Measurements from ENCODE around the gene STAG1.
A peak's percentile ranks its signal among the peaks of the same experiment; 100 is the strongest.
"Not testable (repeated sequence)": the region's sequence is repeated elsewhere in the genome, so short reads cannot be mapped to it uniquely, and the experiment has no call there.

STAG1 gene

DNA sequence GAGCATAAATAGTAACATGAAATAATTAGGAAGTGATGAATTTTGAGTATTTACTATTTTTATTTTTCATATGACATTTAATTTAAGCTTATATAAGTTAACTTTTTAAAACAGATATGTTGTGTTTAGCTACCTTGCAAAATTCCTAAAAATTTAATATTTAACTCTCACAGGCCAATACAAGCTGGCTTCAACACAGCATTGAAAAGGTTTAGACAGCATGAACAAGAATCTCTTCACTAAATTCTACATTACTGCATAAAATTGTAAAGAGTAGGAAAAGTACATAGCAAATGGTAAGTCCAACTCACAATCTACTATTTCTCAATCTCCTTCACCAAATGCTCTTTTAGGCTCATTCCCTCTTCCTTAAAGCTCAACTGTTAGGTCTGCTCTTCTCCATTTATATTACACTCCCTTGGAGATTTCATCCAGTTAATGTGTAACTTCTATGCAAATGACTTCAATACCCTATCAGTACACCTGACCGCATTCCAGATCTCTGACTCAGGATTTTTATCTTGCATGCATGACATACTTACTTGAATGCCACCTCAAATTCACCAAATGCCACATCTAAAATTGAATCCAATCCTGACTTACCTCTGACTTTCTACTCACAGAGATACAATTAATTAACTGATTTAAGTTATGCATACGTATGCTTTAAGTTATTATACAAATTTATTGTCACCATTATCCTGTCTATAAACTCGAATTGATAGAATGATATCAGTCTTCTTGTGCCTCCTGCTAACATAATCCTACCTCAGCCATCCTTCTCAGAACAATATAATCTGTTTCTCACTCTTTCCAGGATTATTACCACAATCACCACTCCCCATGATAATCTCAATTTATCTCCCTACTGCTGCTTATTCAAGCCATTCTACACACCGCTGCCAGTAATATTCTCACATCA is 127.0 kb downstream of the STAG1 start:
- DNase-seq: no peak
- in situ Hi-C loops (cut with MboI; ENCODE audit: low pct_unique_long_range_greater_than_20kb, low sequenced_read_pairs): no loop called here

DNA sequence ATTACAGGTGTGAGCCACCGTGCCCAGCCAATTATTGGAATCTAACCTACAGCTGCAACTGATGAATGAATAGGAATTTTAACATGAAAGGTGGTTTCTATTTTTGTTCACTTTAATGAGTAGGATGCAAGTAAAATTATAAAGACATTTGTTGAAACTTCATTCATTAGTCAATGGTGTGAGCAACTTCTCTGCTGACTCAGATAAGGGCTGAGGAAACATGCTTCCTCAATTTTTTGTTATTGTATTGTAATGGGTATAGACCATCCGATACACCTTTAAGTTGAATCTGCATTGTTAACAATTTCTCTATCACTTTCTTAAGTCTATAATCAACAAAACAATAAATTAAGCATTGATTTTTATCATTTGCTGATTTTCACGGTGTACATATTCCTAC is 127.8 kb downstream of the STAG1 start:
- peak; percentile 27 for DNase-seq
- in situ Hi-C loops (cut with MboI; ENCODE audit: low pct_unique_long_range_greater_than_20kb, low sequenced_read_pairs): no loop called here

DNA sequence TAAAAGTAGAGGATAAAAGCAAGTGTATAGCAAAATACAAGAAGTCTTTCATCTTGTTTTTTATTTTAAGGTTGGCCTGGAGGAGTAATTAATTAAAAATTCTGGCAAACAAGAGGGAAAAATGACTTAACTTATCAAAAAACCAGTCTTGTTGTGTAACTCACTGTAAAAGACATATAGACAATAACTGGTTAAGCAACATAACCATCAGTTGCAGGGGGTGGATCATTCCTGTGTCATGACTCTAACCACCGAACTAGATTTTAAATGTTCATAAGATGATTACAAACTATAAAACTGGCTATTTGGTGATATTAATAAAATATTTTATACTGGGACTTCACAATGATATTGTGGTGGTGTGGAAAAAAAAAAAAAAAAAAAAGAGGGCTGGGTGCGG is 130.6 kb downstream of the STAG1 start:
- DNase-seq: no peak
- in situ Hi-C loops (cut with MboI; ENCODE audit: low pct_unique_long_range_greater_than_20kb, low sequenced_read_pairs): no loop called here

DNA sequence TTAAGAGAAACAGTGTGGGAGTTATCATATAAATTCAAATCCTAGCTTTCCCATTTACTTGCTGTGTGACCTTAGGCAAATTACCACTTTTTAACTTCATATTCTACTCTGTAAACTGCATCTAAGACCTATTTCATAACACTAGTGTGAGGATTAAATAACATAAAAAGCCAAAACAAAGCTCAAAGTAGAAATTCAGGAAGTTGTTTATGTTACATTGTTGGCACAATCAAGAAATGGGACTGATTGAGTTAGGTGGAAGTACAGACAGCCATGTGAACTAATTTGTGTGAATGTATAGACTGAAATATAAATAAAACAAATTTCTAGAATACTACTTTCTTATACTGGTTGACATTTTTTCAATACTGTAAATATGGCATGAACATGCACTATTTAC is 131.7 kb downstream of the STAG1 start:
- in situ Hi-C loops (cut with MboI; ENCODE audit: low pct_unique_long_range_greater_than_20kb, low sequenced_read_pairs): no loop called here

DNA sequence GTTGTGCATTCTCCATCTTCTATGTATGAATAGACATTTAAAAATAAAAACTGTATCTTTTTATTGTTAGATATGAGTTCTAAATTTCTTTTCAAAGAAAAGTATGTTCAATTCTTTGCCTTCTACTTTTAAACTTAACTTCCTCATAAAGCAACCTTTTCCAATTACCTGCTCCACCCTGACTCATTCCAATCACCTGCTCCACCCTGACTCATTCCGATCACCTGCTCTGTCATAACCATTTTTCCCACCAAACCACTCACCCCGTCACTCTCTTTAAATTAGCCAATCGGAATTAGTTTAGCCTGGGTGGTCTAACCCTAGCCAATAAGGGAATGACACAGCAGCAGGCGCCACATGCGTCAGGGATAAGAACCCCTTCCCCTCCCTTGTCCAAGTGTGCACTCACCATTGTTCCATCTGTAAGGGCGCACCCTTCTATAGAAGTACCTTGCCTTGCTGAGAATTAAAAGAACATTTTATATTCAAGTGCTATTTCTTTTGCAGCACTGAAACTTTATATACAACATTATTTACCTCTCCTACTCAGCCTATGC is 134.1 kb downstream of the STAG1 start:
- in situ Hi-C loops (cut with MboI; ENCODE audit: low pct_unique_long_range_greater_than_20kb, low sequenced_read_pairs); DNase-seq: not testable (repeated sequence)

More for the DNA sequence above, 131.7 kb downstream of the STAG1 start:
- DNase-seq: no peak

DNA sequence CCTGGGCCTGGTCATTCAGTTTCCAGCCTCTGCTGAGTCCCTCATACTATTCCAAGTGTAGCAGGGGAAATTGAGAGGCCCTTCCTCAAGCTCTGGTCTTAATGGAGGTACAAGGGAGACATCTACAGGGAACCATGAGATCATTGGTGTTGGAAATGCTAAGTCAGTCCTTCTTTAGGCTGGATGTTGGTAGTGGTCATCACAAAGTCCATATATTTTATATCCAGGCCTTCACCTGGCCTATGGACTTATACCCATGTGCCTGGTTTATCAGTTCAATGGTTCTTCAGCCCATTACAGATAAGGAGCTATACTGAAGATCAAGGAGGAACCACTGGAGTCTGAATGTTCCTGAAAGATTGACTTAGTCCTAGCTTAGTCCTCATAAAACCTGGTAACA is 135.0 kb downstream of the STAG1 start:
- DNase-seq: peak; percentile 30
- in situ Hi-C loops (cut with MboI; ENCODE audit: low pct_unique_long_range_greater_than_20kb, low sequenced_read_pairs): no loop called here

DNA sequence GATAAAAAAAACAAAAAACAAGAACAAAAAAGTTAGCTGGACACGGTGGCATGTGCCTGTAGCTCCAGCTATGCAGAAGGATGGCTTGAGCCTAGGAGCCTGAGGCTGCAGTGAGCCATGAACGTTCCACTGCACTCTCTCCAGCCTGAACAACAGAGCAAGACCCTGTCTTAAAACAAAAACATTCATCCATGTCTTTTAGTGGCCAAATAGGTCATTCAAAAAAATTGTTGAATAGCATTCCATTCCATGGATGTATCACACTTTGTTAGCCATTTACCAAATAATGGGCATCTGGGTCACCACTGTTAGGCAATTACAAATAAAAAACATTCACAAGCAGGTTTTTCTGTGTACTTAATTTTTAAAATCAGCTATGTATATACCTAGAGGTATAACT is 139.7 kb downstream of the STAG1 start:
- in situ Hi-C loops (cut with MboI; ENCODE audit: low pct_unique_long_range_greater_than_20kb, low sequenced_read_pairs): no loop called here

DNA sequence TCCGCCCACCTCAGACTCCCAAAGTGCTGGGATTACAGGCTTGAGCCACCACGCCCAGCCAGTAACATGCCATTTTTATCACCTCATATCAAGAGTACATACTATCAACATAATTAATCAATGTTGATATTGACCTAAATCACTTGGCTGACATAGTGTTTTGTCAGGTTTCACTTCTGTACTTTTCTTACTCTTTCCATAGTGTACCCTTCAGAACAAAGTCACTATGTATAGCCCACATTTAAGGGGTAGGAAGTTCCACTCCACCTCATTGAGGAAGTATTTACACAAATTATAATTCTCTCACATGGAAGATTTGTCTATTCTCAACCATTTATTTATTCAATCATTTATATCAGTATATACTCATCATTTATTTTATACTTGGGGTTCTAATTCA is 145.2 kb downstream of the STAG1 start:
- DNase-seq: no peak
- in situ Hi-C loops (cut with MboI; ENCODE audit: low pct_unique_long_range_greater_than_20kb, low sequenced_read_pairs): no loop called here

More for the DNA sequence above, 139.7 kb downstream of the STAG1 start:
- no peak for DNase-seq

DNA sequence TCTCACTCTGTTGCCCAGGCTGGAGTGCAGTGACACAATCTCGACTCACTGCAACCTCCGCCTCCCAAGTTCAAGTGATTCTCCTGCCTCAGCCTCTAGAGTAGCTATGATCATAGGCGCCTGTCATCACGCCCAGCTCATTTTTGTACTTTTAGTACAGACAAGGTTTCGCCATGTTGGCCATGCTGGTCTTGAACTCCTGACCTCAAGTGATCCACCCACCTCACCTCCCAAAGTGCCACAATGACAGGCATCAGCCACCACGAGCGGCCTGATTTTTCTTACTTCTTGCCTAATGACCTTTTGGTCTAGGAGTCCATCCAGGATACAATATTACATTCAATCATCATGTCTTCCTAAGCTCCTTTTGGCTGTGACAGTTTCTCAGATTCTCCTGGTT is 146.0 kb downstream of the STAG1 start:
- DNase-seq; in situ Hi-C loops (cut with MboI; ENCODE audit: low pct_unique_long_range_greater_than_20kb, low sequenced_read_pairs): not testable (repeated sequence)

DNA sequence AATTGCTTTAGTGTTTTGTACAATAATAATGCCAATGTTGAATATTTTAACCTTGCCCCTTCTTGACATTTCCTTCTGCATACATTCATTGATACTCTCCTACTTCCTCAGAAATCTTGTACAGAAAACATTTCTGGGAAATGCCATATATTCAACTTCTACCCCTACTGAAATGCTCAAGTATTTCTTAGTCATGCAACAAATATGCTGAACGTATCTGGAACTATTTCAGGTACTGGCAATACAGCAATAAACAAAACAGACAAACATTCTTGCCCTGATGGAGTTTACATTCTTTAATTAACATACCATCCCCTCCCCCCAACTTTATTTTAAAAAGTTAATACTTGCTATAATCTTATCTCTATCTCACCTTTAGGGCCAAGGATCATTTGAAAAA is 147.2 kb downstream of the STAG1 start:
- in situ Hi-C loops (cut with MboI; ENCODE audit: low pct_unique_long_range_greater_than_20kb, low sequenced_read_pairs): no loop called here
- DNase-seq: no peak

DNA sequence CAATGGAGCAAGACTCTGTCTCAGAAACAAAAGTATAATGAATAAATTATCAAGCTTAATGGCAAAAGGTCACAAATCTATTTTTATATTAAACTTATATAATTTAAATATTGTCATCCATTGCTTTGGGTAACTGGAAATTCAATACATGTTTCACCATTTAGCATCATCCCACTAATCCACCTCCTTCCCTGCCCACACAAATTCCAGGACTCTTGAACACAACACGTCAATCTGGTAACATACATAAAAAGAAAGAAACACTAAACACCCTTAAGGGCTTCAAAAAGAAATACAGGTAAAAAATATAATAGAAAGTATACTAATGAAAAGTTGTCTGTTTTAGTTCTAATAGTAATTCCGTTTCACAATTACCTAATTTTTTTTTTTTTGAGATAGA is 149.4 kb downstream of the STAG1 start:
- in situ Hi-C loops (cut with MboI; ENCODE audit: low pct_unique_long_range_greater_than_20kb, low sequenced_read_pairs): no loop called here
- DNase-seq: no peak

DNA sequence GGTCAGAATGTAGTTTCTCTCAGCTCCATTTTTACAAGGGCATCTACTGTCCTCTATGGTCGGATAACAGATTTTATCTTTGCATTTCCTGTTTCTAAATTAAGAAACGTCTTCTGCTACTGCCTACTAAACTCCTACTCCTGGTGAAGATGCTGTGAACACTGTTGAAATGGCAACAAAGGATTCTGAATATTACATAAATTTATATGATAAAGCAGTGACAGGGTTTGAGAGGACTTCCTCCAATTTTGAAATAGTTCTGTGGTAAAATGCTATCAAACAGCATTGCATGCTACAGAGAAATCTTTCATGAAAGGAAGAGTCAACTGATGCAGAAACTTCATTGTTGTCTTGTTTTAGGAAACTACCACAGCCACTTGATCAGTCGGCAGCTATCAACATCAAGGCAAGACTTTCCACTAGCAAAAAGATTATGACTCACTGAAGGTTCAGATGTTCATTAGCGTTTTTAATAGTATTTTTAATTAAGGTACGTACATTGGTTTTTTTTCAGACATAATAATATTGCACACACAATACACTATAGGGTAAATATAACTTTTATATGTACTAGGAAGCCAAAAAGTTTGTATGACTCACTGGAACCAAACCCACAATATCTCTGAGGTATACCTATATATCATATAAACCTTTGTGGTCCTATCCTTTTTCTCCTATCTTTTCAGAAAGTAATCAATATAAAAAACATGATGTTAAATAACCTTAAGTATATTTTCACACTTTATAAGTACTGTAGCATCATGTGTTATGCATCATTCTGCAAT is 156.1 kb downstream of the STAG1 start:
- in situ Hi-C loops (cut with MboI; ENCODE audit: low pct_unique_long_range_greater_than_20kb, low sequenced_read_pairs): no loop called here
- DNase-seq: peak; percentile 31

DNA sequence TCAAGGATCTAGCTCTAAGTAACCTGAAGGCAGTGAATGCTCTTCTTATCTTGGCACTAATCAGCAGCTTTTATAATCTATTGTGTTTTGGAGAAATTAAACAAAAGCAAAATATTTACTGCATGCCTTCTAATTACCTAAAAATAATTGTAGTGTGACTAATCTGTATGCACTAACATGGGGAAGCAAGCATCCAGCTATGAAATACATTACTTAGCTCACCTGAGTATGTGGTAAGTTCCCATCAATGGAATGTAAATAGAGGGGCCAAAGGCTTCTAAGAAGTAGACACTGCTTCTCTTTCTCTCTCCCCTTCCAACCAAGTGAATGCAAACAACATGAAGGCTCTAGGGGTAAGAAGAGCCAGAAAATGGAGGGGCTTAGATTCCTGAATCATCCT is 165.6 kb downstream of the STAG1 start:
- DNase-seq: no peak
- in situ Hi-C loops (cut with MboI; ENCODE audit: low pct_unique_long_range_greater_than_20kb, low sequenced_read_pairs): no loop called here

DNA sequence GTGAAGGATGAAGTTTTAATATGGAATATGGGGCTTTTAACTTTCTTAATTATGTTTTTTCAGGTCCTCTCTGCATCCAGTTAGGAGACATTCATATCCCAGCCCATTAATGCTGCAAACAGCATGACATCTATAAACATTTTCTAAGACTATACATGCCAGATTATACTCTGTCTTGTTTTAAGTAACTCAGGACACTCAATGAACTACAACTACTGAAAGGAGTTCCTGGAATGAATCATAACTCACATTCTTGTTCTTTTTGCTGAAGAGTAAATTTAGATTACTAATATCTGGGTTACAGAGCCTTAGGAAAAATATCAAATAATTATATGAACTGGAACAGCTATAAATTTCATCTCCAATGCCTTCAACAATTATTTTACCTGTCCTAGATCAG is 167.4 kb downstream of the STAG1 start:
- DNase-seq: no peak
- in situ Hi-C loops (cut with MboI; ENCODE audit: low pct_unique_long_range_greater_than_20kb, low sequenced_read_pairs): no loop called here

DNA sequence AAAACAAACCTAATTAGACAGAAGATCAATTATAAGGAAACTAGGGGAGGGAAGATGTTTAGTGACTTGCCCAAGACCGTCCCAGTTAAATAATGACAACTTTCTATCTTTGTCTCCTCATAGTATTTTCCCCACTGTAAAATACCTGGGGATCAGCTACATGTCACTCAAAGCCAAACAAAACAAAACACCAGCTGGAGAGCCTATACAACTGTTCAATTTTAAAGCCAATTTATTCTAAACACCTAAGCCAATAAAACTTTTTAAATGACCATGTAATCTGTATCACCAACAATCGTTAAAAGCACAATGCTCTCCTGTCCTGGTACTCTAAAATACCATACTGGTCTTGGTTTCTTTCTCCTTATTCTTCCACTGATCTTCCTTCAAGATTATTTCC is 168.4 kb downstream of the STAG1 start:
- in situ Hi-C loops (cut with MboI; ENCODE audit: low pct_unique_long_range_greater_than_20kb, low sequenced_read_pairs): no loop called here
- no peak for DNase-seq

DNA sequence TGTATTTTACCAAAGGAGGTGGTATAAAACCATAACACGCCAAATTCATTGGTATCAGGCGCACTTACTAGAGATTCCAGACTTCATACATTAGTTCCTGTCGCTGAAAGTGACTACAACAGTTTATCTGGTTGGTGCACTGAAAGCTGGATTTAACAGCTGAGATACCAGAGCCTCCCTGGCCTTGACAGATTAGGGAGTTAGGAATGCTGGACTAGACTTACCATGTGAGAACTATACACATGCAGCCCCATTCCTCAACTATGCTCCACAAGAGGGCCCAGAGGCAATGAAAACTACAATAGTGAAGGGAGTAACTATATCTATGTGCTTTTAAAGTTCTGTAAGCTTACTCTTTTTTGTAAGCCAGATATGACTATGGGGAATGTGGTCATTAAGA is 174.4 kb downstream of the STAG1 start:
- in situ Hi-C loops (cut with MboI; ENCODE audit: low pct_unique_long_range_greater_than_20kb, low sequenced_read_pairs): no loop called here
- DNase-seq: no peak

DNA sequence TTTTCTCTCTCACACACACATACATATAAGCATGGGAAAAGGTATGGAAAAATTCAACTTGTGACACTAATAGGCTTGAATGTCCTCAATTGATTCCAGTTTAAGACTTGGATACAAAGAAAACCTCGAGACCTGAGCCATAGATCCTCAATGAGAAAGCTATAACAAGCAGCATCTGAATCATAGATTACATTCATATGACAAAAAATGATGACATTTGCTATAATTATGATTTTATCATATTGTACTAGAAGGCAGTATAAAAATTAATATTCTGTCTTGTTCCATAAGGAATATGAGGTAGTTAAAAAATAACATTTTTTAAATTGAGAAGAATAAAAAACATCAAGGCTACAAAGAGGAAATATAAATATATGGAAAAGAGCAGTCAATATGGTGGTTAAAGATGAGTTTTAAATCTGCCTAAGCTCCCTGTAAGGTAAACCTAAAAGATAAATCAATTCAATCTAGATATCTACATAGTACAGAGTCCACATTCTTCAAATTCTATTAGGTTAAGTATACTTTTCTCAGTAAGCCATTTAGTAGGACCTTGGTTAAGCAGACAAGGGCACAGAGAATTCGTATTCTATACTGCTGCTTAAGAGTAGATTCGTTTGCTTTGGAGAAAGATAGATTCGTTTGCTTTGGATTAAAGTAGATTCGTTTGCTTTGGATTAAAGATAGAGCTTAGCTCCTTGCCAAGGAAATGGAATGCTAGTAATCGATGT is 175.7 kb downstream of the STAG1 start:
- in situ Hi-C loops (cut with MboI; ENCODE audit: low pct_unique_long_range_greater_than_20kb, low sequenced_read_pairs): no loop called here
- DNase-seq: no peak

DNA sequence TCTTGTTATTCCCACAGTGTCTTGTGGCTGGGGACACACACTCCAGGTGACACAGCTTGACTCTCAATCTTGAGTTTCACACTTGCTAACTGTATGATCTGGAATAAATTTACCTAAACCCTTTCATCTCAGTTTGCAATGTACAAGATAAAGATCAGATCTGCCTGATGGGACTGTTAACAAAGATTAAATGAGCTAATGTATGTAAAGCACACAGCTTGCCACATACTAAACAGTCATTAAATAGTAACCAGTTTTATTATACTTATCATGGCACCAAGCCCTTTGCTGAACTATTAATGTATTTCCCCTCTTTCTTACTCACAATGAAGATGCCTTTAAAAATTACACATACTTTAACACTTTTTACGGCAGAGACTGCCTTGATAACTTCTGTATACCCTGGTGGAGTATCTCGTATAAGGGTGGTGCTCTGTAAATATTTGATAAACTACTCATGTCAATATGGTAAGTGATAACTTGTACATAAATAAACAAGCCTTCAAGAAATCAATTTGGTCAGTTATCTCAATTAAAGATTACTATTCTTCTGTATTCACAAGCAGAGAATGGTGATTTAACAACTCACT is 184.5 kb downstream of the STAG1 start:
- in situ Hi-C loops (cut with MboI; ENCODE audit: low pct_unique_long_range_greater_than_20kb, low sequenced_read_pairs): no loop called here
- DNase-seq: no peak

DNA sequence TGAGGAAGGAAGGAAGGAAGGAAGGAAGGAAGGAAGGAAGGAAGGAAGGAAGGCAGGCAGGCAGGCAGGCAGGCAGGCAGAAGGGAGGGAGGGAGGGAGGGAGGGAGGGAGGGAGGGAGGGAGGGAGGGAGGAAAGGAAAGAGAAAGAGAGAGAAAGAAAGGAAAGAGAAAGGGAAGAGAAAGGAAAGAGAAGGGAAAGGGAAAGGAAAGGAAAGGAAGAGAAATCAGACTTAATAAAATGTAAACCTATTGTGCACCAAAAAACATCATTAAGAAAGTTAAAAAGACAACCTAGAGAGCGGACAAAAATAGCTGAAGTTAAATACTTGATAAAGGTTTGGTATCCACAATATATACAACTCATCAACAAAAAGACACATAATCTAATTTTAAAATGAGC is 187.2 kb downstream of the STAG1 start:
- DNase-seq; in situ Hi-C loops (cut with MboI; ENCODE audit: low pct_unique_long_range_greater_than_20kb, low sequenced_read_pairs): not testable (repeated sequence)

Measured in KBM-7 (cell line).